ENCODE measurements around the gene POLR2M. TPM values are rescaled to one million over a fixed set of nuclear protein-coding genes. Genes with fewer than 3 reads are reported as not detected.

POLR2M gene
- total and polyA plus RNA-seq, 2 experiments from 2014 or later, result 19.6 to 46.3 TPM

- no peaks in the 10 kb centered on the region for H4K20me1 ChIP-seq (replicated peaks; ENCODE audit: insufficient read depth)
- H2AFZ ChIP-seq, result peak overlapping the region; percentile 29; the same call in 1 of the 2 replicates
- TF ChIP-seq REST (IDR thresholded peaks at IDR 0.05; ENCODE audit: unreplicated experiment) (no peak), STAT1 (IDR thresholded peaks at IDR 0.05; ENCODE audit: unreplicated experiment) (no peak), EZH2 (IDR thresholded peaks at IDR 0.05; ENCODE audit: low read depth, unreplicated experiment) (no peak), CREB1 (CRISPR knock-in tag; IDR thresholded peaks at IDR 0.05; ENCODE audit: low read depth) (no peak), ZNF462 (CRISPR knock-in tag; IDR thresholded peaks at IDR 0.05) (no peak), ZNF331 (CRISPR knock-in tag; IDR thresholded peaks at IDR 0.05; ENCODE audit: low read depth) (no peak), POLR2AphosphoS5 (IDR thresholded peaks at IDR 0.05; ENCODE audit: low read depth) (no peak), CTCF (conservative IDR thresholded peaks at IDR 0.05; ENCODE audit: low read depth in 2 of 2) (no peak), ZNF114 (CRISPR knock-in tag; IDR thresholded peaks at IDR 0.05) (no peak), NANOG (IDR thresholded peaks at IDR 0.05; ENCODE audit: borderline replicate concordance) (no peak), JUNB (IDR thresholded peaks at IDR 0.05; ENCODE audit: unreplicated experiment) (no peak), ETS1 (IDR thresholded peaks at IDR 0.05) (no peak), EZH2phosphoT487 (IDR thresholded peaks at IDR 0.05; ENCODE audit: unreplicated experiment) (no peak)
- H3K9me2 ChIP-seq (ENCODE audit: insufficient read depth), result no peaks in the 10 kb centered on the region
- Mint-ChIP-seq H3K27me3 (ENCODE audit: insufficient read depth, low read depth, poor library complexity) (no peaks in the 10 kb centered on the region), H3K4me1 (no peaks in the 10 kb centered on the region), H3K4me3 (no peak overlapping the region), H3K9me3 (no peaks in the 10 kb centered on the region), H3K27ac (no peak overlapping the region), H3K36me3 (ENCODE audit: low read depth) (no peaks in the 10 kb centered on the region)
- H3K27me3 ChIP-seq (ENCODE audit: insufficient read depth), result no peaks in the 10 kb centered on the region
- no peaks in the 10 kb centered on the region for H3F3A ChIP-seq (replicated peaks; ENCODE audit: low read depth)
- no peak overlapping the region for H3K27ac ChIP-seq (ENCODE audit: low read depth)
- no peak overlapping the region for H3K4me2 ChIP-seq
- no peak for ATAC-seq
- peak; percentile 17 for DNase-seq (ENCODE audit: low spot score)
- H3K36me3 ChIP-seq (ENCODE audit: insufficient read depth), result no peaks in the 10 kb centered on the region
- H3K4me1 ChIP-seq (ENCODE audit: insufficient read depth), result no peaks in the 10 kb centered on the region
- H3K4me3 ChIP-seq, result no peak overlapping the region
- H3K79me2 ChIP-seq (replicated peaks; ENCODE audit: insufficient read depth), result no peaks in the 10 kb centered on the region
These were observed 10.4 kb upstream of the POLR2M start for GRCh38 chr15:57696146-57696545.
